HL-60 (cell line): Measurements from ENCODE around the gene KCNQ5.

ENCODE experiments used
- DNase-seq, 2 experiments: peaks; one replicate each; pipeline ENCODE4 v3.0.0-alpha.2; 2010 to 2020; ENCODE audit warnings: low read depth in 1 of 2, low spot score in 1 of 2
- H3K27ac ChIP-seq: fragments of 250-450 bp; sonication (Bioruptor Pico); replicated peaks from 2 replicates; pipeline ENCODE4 v1.5.1; 2020; ENCODE audit warnings: mild to moderate bottlenecking, moderate library complexity
- H3K27me3 ChIP-seq: fragments of 250-450 bp; sonication (Bioruptor Pico); 2 replicates; pipeline ENCODE4 v1.5.1; 2021; ENCODE audit warnings: mild to moderate bottlenecking, moderate library complexity; ENCODE audit not compliant: insufficient read depth, poor library complexity, severe bottlenecking
- H3K4me3 ChIP-seq: replicated peaks from 2 replicates; pipeline ENCODE4 v1.5.1; 2011; ENCODE audit warnings: mild to moderate bottlenecking, control low read depth, low read length; ENCODE audit not compliant: insufficient read depth
- GABPA ChIP-seq: IDR thresholded peaks from 2 replicates; pipeline ENCODE4 v1.6.1; 2012; ENCODE audit warnings: low read depth
- POLR2AphosphoS5 ChIP-seq: IDR thresholded peaks from 2 replicates; pipeline ENCODE4 v1.6.1; 2012; ENCODE audit warnings: low read depth
- SPI1 ChIP-seq: IDR thresholded peaks from 2 replicates; pipeline ENCODE4 v1.6.1; 2012; ENCODE audit warnings: low read depth, mild to moderate bottlenecking, borderline replicate concordance
- TF ChIP-seq, protein P1 (sequence below): IDR thresholded peaks from one replicate; pipeline ENCODE4 v1.5.1; 2011; ENCODE audit warnings: low read length, control low read depth, inconsistent platforms; ENCODE audit not compliant: insufficient read depth
- TF ChIP-seq, protein P2 (sequence below): IDR thresholded peaks from 2 replicates; pipeline ENCODE4 v1.6.1; 2012; ENCODE audit warnings: low read depth; ENCODE audit not compliant: insufficient replicate concordance

The KCNQ5 gene

GRCh38 chr6:73104921-73105320, 483.1 kb downstream of the KCNQ5 start:
- no peak overlapping the region for H3K27ac ChIP-seq
- no peak for DNase-seq
- H3K4me3 ChIP-seq, result no peak overlapping the region
- H3K27me3 ChIP-seq, result no peaks in the 10 kb centered on the region
- TF ChIP-seq, protein P1, sequence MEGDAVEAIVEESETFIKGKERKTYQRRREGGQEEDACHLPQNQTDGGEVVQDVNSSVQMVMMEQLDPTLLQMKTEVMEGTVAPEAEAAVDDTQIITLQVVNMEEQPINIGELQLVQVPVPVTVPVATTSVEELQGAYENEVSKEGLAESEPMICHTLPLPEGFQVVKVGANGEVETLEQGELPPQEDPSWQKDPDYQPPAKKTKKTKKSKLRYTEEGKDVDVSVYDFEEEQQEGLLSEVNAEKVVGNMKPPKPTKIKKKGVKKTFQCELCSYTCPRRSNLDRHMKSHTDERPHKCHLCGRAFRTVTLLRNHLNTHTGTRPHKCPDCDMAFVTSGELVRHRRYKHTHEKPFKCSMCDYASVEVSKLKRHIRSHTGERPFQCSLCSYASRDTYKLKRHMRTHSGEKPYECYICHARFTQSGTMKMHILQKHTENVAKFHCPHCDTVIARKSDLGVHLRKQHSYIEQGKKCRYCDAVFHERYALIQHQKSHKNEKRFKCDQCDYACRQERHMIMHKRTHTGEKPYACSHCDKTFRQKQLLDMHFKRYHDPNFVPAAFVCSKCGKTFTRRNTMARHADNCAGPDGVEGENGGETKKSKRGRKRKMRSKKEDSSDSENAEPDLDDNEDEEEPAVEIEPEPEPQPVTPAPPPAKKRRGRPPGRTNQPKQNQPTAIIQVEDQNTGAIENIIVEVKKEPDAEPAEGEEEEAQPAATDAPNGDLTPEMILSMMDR, result no peak
- TF ChIP-seq, protein P2, sequence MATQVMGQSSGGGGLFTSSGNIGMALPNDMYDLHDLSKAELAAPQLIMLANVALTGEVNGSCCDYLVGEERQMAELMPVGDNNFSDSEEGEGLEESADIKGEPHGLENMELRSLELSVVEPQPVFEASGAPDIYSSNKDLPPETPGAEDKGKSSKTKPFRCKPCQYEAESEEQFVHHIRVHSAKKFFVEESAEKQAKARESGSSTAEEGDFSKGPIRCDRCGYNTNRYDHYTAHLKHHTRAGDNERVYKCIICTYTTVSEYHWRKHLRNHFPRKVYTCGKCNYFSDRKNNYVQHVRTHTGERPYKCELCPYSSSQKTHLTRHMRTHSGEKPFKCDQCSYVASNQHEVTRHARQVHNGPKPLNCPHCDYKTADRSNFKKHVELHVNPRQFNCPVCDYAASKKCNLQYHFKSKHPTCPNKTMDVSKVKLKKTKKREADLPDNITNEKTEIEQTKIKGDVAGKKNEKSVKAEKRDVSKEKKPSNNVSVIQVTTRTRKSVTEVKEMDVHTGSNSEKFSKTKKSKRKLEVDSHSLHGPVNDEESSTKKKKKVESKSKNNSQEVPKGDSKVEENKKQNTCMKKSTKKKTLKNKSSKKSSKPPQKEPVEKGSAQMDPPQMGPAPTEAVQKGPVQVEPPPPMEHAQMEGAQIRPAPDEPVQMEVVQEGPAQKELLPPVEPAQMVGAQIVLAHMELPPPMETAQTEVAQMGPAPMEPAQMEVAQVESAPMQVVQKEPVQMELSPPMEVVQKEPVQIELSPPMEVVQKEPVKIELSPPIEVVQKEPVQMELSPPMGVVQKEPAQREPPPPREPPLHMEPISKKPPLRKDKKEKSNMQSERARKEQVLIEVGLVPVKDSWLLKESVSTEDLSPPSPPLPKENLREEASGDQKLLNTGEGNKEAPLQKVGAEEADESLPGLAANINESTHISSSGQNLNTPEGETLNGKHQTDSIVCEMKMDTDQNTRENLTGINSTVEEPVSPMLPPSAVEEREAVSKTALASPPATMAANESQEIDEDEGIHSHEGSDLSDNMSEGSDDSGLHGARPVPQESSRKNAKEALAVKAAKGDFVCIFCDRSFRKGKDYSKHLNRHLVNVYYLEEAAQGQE, result no peak
- TF ChIP-seq SPI1, result no peak
- TF ChIP-seq POLR2AphosphoS5, result no peak
- TF ChIP-seq GABPA, result no peak

DNA sequence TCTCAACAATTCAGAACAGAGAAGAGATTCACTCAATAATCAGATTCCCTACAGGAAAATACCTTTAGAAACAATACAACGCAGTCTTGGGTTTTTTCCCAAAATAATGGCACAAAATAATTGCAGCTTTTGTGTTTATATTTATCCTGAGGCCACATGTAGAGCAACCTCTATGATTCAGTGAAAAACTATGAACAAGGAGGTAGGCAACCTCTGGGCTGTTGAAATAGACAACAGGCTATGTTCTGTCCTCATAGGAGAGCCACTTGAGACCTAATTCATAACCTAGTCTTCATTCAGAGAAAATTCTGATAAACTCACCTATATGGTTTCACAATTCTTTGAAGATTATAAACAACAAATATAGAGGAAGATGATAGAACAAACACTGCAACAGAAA, 485.2 kb downstream of the KCNQ5 start:
- no peak for DNase-seq
- Histone ChIP-seq H3K27me3 (no peaks in the 10 kb centered on the region), H3K27ac (no peak overlapping the region), H3K4me3 (no peak overlapping the region)
- TF ChIP-seq, protein P2, result no peak
- TF ChIP-seq SPI1 (no peak), POLR2AphosphoS5 (no peak), GABPA (no peak)
- TF ChIP-seq, protein P1, result no peak

DNA sequence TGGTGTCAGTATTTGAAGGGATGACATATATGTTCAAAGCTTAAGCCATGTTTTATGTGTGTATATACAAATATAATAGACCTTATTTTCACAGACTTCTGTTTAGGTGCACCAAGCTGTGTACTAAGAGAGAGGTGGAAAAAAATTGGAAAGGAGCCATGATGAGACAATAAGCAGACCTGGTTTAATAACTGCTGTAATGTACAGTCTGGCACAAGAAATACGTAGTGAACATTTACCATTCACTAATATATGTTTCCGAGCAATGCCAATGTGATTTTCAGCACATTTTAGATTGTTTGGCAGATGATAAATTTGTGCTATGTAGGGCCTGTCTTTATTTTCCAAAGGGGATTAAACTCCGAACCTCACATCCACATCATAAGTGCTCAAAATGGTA, 487.1 kb downstream of the KCNQ5 start:
- TF ChIP-seq GABPA (no peak), SPI1 (no peak), POLR2AphosphoS5 (no peak)
- TF ChIP-seq, protein P1, result no peak
- TF ChIP-seq, protein P2, result no peak
- Histone ChIP-seq H3K27ac (no peak overlapping the region), H3K27me3 (no peaks in the 10 kb centered on the region), H3K4me3 (no peak overlapping the region)
- DNase-seq, result no peak
